HEK293 (cell line): ENCODE measurements around the gene GMEB2.

ENCODE experiments used
- CTCF ChIA-PET: fragments of 350-600 bp; formaldehyde crosslinking; extraction: SDS; loops from one replicate; lab custom pipeline; 2021; ENCODE audit warnings: antibody characterized with exemption; lab: Yijun Ruan, JAX
- POLR2A ChIA-PET: fragments of 300-600 bp; formaldehyde crosslinking; extraction: SDS; loops from one replicate; lab custom pipeline; 2020; ENCODE audit warnings: antibody characterized with exemption, inconsistent platforms; lab: Yijun Ruan, JAX
- H3K27ac ChIP-seq: fragments of 200-500 bp; sonication (Bioruptor generic); 2 replicates; pipeline ENCODE4 v1.5.1; 2014; ENCODE audit warnings: low read depth, low read length, control low read depth, inconsistent platforms; ENCODE audit errors: extremely low read depth
- H3K36me3 ChIP-seq, 2 experiments: fragments of 200-500 bp in 1 of 2; sonication (Bioruptor generic) in 1 of 2; 1 replicate in 1 of 2; 2 replicates in 1 of 2; pipeline ENCODE4 v1.5.1; 2014 to 2017; ENCODE audit warnings: inconsistent platforms in 2 of 2, low read length in 2 of 2; ENCODE audit not compliant: control insufficient read depth in 2 of 2, insufficient read depth in 1 of 2
- H3K4me1 ChIP-seq: fragments of 200-500 bp; sonication (Bioruptor generic); 2 replicates; pipeline ENCODE4 v1.5.1; 2014; ENCODE audit warnings: mild to moderate bottlenecking, low read length, inconsistent platforms; ENCODE audit not compliant: control insufficient read depth, insufficient read depth
- H3K4me3 ChIP-seq: 2 replicates; pipeline ENCODE4 v1.5.1; 2011; ENCODE audit warnings: low read depth, mild to moderate bottlenecking, control low read depth, low read length, moderate library complexity
- H3K9me3 ChIP-seq: fragments of 200-500 bp; sonication (Bioruptor generic); 2 replicates; pipeline ENCODE4 v1.5.1; 2014; ENCODE audit warnings: low read depth, low read length, inconsistent platforms; ENCODE audit not compliant: control insufficient read depth, insufficient read depth
- KLF8 ChIP-seq: fragments of 450-650 bp; formaldehyde crosslinking; IDR thresholded peaks from 2 replicates; pipeline ENCODE4 v1.5.1; 2016; ENCODE audit warnings: missing biosample characterization, missing genetic modification characterization
- SP7 ChIP-seq: fragments of 450-650 bp; formaldehyde crosslinking; IDR thresholded peaks from 2 replicates; pipeline ENCODE4 v1.5.1; 2016; ENCODE audit warnings: missing biosample characterization, missing genetic modification characterization
- ZBTB7A ChIP-seq: fragments of 450-650 bp; formaldehyde crosslinking; IDR thresholded peaks from 2 replicates; pipeline ENCODE4 v1.5.1; 2016; ENCODE audit warnings: low read depth, missing biosample characterization, missing genetic modification characterization
- ZNF174 ChIP-seq: fragments of 450-650 bp; formaldehyde crosslinking; IDR thresholded peaks from 2 replicates; pipeline ENCODE4 v1.5.0; 2017; ENCODE audit warnings: missing biosample characterization, mild to moderate bottlenecking, missing genetic modification characterization
- ZNF202 ChIP-seq: fragments of 450-650 bp; formaldehyde crosslinking; IDR thresholded peaks from 2 replicates; pipeline ENCODE4 v1.5.1; 2016; ENCODE audit warnings: missing biosample characterization, missing genetic modification characterization, borderline replicate concordance
- ZNF280C ChIP-seq: fragments of 450-650 bp; formaldehyde crosslinking; IDR thresholded peaks from 2 replicates; pipeline ENCODE4 v1.5.1; 2016; ENCODE audit warnings: missing biosample characterization, missing genetic modification characterization
- ZNF335 ChIP-seq: fragments of 450-650 bp; formaldehyde crosslinking; conservative IDR thresholded peaks from 2 replicates; pipeline ENCODE4 v1.5.1; 2016; ENCODE audit warnings: missing biosample characterization, missing genetic modification characterization
- ZNF394 ChIP-seq: fragments of 450-650 bp; formaldehyde crosslinking; IDR thresholded peaks from 2 replicates; pipeline ENCODE4 v1.5.1; 2016; ENCODE audit warnings: missing biosample characterization, missing genetic modification characterization, mild to moderate bottlenecking, moderate library complexity, borderline replicate concordance
- ZNF549 ChIP-seq: fragments of 450-650 bp; IDR thresholded peaks from 2 replicates; pipeline ENCODE4 v1.5.1; 2018; ENCODE audit warnings: missing biosample characterization, missing genetic modification characterization, mild to moderate bottlenecking, inconsistent platforms, moderate library complexity
- ZNF654 ChIP-seq: fragments of 450-650 bp; formaldehyde crosslinking; IDR thresholded peaks from 2 replicates; pipeline ENCODE4 v1.5.1; 2016; ENCODE audit warnings: low read depth, missing biosample characterization, missing genetic modification characterization
- ZNF658 ChIP-seq: fragments of 450-650 bp; formaldehyde crosslinking; IDR thresholded peaks from 2 replicates; pipeline ENCODE4; 2016; ENCODE audit warnings: missing biosample characterization, missing genetic modification characterization
- ZNF701 ChIP-seq: fragments of 450-650 bp; formaldehyde crosslinking; IDR thresholded peaks from 2 replicates; pipeline ENCODE4 v1.5.1; 2016; ENCODE audit warnings: missing biosample characterization, missing genetic modification characterization
- ZNF776 ChIP-seq: fragments of 450-650 bp; formaldehyde crosslinking; IDR thresholded peaks from 2 replicates; pipeline ENCODE4 v1.5.0; 2017; ENCODE audit warnings: missing biosample characterization, missing genetic modification characterization, borderline replicate concordance
- TF ChIP-seq, protein P1 (sequence below): fragments of 450-650 bp; formaldehyde crosslinking; IDR thresholded peaks from 2 replicates; pipeline ENCODE4 v1.5.1; 2017; ENCODE audit warnings: missing biosample characterization, missing genetic modification characterization
- TF ChIP-seq, protein P2 (sequence below): fragments of 450-650 bp; formaldehyde crosslinking; IDR thresholded peaks from 2 replicates; pipeline ENCODE4 v1.5.1; 2016; ENCODE audit warnings: missing biosample characterization, missing genetic modification characterization, borderline replicate concordance
- TF ChIP-seq, protein P3 (sequence below): fragments of 450-650 bp; IDR thresholded peaks from 2 replicates; pipeline ENCODE4 v1.5.1; 2018; ENCODE audit warnings: missing biosample characterization, mild to moderate bottlenecking, missing genetic modification characterization

GMEB2 gene

DNA sequence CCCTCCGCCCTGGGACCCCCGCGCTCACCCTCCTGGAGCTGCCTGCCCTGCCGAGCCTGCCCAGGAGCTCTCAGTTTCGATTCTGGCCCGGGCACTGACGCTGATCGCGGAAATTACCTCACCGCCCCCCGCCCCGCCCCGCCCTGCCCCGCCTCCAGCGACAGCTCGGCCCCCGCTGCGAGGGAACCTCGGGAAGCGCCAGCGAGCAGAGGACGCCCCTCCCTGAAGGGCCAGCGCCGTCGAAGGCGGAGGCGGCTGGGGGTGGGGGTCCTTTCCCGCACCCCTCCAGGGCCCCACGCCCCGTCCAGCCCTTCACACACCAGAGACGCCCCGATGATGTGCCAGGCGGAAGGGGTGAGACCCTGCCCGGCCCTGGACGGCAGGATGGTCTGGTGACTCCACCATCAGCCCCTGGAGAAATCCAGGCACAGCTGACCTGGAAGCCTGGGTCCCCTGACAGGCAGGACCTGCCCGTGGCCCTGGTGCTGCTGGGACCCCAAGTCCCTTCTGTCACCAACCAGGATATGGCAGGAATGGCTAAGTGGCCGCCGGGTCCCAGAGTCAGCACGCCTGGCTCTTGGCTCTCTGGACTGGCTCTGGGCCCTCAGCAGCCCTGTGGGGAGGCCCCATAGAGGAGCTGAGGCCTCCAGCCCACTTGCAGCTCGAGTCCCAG, 52.6 kb downstream of the GMEB2 start, which contains the start of gene HELZ2 (continued):
- TF ChIP-seq, protein P1, sequence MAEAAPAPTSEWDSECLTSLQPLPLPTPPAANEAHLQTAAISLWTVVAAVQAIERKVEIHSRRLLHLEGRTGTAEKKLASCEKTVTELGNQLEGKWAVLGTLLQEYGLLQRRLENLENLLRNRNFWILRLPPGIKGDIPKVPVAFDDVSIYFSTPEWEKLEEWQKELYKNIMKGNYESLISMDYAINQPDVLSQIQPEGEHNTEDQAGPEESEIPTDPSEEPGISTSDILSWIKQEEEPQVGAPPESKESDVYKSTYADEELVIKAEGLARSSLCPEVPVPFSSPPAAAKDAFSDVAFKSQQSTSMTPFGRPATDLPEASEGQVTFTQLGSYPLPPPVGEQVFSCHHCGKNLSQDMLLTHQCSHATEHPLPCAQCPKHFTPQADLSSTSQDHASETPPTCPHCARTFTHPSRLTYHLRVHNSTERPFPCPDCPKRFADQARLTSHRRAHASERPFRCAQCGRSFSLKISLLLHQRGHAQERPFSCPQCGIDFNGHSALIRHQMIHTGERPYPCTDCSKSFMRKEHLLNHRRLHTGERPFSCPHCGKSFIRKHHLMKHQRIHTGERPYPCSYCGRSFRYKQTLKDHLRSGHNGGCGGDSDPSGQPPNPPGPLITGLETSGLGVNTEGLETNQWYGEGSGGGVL (tag by site-specific recombination), result peak; percentile 42; the same call in 1 of the 2 replicates

DNA sequence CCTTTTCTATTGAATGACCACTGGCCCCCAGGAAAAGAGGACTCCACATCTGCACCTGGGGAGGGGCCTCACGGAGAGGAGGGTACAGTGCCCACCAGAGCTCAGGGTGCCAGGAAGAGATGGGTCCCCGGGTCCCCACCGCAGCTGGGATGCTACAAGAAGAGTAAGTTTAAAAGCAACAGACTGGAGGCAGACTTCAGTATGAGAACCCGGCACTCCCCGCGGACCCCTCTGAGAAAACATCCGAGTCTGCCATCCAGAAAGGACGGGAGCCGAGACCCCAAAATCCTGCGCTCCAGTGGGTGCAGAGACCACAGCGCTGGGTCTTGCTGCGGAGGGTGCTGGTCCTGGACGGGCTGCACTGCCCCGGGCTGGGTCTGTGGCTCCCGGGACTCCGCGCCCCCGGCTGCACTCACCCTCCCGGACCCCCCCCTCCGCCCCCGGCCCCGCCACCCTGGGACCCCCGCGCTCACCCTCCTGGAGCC, 53.2 kb downstream of the GMEB2 start:
- TF ChIP-seq ZNF549 (no peak), ZNF335 (tag by site-specific recombination) (no peak), ZNF394 (tag by site-specific recombination) (no peak), ZNF654 (tag by site-specific recombination) (no peak), ZNF776 (tag by site-specific recombination) (no peak), KLF8 (tag by site-specific recombination) (no peak), ZNF658 (tag by site-specific recombination) (no peak), ZNF174 (tag by site-specific recombination) (no peak), ZNF280C (tag by site-specific recombination) (no peak), ZNF202 (tag by site-specific recombination) (no peak), SP7 (tag by site-specific recombination) (no peak), ZNF701 (no peak), ZBTB7A (tag by site-specific recombination) (no peak)
- TF ChIP-seq, protein P2, sequence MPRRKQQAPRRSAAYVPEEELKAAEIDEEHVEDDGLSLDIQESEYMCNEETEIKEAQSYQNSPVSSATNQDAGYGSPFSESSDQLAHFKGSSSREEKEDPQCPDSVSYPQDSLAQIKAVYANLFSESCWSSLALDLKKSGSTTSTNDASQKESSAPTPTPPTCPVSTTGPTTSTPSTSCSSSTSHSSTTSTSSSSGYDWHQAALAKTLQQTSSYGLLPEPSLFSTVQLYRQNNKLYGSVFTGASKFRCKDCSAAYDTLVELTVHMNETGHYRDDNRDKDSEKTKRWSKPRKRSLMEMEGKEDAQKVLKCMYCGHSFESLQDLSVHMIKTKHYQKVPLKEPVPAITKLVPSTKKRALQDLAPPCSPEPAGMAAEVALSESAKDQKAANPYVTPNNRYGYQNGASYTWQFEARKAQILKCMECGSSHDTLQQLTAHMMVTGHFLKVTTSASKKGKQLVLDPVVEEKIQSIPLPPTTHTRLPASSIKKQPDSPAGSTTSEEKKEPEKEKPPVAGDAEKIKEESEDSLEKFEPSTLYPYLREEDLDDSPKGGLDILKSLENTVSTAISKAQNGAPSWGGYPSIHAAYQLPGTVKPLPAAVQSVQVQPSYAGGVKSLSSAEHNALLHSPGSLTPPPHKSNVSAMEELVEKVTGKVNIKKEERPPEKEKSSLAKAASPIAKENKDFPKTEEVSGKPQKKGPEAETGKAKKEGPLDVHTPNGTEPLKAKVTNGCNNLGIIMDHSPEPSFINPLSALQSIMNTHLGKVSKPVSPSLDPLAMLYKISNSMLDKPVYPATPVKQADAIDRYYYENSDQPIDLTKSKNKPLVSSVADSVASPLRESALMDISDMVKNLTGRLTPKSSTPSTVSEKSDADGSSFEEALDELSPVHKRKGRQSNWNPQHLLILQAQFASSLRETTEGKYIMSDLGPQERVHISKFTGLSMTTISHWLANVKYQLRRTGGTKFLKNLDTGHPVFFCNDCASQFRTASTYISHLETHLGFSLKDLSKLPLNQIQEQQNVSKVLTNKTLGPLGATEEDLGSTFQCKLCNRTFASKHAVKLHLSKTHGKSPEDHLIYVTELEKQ (tag by site-specific recombination), result no peak
- TF ChIP-seq, protein P3, sequence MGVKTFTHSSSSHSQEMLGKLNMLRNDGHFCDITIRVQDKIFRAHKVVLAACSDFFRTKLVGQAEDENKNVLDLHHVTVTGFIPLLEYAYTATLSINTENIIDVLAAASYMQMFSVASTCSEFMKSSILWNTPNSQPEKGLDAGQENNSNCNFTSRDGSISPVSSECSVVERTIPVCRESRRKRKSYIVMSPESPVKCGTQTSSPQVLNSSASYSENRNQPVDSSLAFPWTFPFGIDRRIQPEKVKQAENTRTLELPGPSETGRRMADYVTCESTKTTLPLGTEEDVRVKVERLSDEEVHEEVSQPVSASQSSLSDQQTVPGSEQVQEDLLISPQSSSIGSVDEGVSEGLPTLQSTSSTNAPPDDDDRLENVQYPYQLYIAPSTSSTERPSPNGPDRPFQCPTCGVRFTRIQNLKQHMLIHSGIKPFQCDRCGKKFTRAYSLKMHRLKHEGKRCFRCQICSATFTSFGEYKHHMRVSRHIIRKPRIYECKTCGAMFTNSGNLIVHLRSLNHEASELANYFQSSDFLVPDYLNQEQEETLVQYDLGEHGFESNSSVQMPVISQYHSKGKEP (tag by site-specific recombination), result no peak
- ChIA-PET CTCF (interaction anchor here (0.8 to 0.9 kb wide), 3 partner anchors 25 to 202 kb away, joined by 3 to 4 read pairs (median 4); no protein-coding TSS in a partner anchor), POLR2A (interaction anchor here (0.6 to 2.0 kb wide), 16 partner anchors 9 to 481 kb away, joined by 3 to 12 read pairs (median 4); partner anchors contain the start of genes GMEB2, PPDPF, PTK6 and RTEL1)
- Histone ChIP-seq H3K9me3 (no peaks in the 10 kb centered on the region), H3K4me1 (0 out of 2 replicates have a peak, but pooled peaks cover 3% of the 10 kb centered on the region), H3K27ac (peak overlapping the region; percentile 37; the same call in 1 of the 2 replicates), H3K4me3 (peak overlapping the region; percentile 70), H3K36me3 (peaks cover 0 to 3% of the 10 kb centered on the region in 2 experiments; a peak in 1 of 3 replicates)
